OCI-LY7 (cell line): Measurements from ENCODE around the gene SPSB3.

ENCODE experiments used
- EZH2phosphoT487 ChIP-seq: fragments of 200-600 bp; sonication (generic); IDR thresholded peaks from 2 replicates; pipeline ENCODE4 v1.6.1; 2018; ENCODE audit warnings: low read depth, borderline replicate concordance, mild to moderate bottlenecking, mixed run types, antibody characterized with exemption, low read length, moderate library complexity, mixed read lengths
- TF ChIP-seq, protein P1 (sequence below): fragments of 200-600 bp; sonication (generic); conservative IDR thresholded peaks from 2 replicates; pipeline ENCODE4 v1.5.1; 2014; ENCODE audit warnings: mild to moderate bottlenecking, antibody characterized with exemption, low read length, moderate library complexity, mixed read lengths

DNA sequence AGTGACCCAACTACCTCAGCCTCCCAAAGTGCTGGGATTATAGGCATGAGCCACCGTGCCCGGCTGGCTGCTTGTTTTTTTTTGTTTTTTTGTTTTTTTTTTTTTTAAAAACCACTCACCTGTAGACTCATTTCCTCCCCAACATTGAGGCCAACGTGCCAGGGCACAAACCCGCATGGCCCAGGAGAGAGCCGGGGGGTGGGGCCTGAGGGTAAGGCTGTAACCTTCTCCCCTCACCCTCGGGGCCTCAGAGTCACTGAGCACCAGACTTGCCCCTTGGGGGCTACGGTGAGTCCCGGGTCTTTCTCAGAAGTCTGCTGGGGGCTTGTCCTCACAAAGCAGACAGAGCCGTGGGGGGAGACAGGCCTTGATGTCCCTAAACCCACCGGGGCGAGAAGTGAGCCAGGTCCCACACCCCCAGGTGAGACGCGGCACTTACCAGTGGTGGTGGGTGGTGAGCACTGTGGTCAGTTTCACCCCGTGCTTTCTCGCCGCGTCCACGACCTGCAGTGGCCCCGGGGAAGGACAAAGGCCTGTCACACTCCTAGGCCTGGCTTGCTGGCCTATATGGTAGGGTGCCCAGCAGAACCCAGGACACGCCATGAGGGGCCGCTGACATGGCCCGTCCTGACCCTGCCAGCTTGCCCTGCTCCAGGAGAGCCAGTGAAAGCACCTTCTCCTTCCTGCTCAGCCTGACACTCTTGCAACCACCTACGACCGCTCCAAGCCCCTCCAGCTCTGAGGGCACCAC, 39.7 kb upstream of the SPSB3 start:
- TF ChIP-seq, protein P1, sequence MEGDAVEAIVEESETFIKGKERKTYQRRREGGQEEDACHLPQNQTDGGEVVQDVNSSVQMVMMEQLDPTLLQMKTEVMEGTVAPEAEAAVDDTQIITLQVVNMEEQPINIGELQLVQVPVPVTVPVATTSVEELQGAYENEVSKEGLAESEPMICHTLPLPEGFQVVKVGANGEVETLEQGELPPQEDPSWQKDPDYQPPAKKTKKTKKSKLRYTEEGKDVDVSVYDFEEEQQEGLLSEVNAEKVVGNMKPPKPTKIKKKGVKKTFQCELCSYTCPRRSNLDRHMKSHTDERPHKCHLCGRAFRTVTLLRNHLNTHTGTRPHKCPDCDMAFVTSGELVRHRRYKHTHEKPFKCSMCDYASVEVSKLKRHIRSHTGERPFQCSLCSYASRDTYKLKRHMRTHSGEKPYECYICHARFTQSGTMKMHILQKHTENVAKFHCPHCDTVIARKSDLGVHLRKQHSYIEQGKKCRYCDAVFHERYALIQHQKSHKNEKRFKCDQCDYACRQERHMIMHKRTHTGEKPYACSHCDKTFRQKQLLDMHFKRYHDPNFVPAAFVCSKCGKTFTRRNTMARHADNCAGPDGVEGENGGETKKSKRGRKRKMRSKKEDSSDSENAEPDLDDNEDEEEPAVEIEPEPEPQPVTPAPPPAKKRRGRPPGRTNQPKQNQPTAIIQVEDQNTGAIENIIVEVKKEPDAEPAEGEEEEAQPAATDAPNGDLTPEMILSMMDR: no peak
- no peak for TF ChIP-seq EZH2phosphoT487
